B cell (primary cell): Measurements from ENCODE around the gene PERCC1.

Experiments used
- EZH2 ChIP-seq: IDR thresholded peaks from 2 replicates; pipeline ENCODE4 v1.6.1; 2012; ENCODE audit warnings: borderline replicate concordance, low read depth, mild to moderate bottlenecking, moderate library complexity, low read length; ENCODE audit not compliant: insufficient read depth, poor library complexity, severe bottlenecking
- TF ChIP-seq, protein P1 (sequence below): fragments of 200-600 bp; IDR thresholded peaks from one replicate; pipeline ENCODE4 v1.8.0; 2022; ENCODE audit warnings: antibody characterized with exemption, mild to moderate bottlenecking

DNA sequence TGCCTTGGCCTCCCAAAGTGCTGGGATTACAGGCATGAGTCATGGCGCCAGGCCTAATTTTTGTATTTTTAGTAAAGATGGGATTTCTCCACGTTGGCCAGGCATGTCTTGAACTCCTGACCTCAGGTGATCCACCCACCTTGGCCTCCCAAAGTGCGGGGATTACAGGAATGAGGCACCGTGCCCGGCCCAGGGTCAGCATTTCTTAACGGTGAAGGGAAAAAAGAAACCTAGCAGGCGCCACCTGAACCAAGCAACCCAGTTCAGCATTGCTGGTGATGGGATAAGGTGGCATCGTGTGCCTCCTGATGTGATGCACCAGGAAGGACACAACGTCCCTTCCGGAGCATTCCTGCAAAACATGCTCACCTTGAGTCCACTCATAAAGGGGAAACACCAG lies 46.2 kb downstream of the PERCC1 start:
- TF ChIP-seq, protein P1, sequence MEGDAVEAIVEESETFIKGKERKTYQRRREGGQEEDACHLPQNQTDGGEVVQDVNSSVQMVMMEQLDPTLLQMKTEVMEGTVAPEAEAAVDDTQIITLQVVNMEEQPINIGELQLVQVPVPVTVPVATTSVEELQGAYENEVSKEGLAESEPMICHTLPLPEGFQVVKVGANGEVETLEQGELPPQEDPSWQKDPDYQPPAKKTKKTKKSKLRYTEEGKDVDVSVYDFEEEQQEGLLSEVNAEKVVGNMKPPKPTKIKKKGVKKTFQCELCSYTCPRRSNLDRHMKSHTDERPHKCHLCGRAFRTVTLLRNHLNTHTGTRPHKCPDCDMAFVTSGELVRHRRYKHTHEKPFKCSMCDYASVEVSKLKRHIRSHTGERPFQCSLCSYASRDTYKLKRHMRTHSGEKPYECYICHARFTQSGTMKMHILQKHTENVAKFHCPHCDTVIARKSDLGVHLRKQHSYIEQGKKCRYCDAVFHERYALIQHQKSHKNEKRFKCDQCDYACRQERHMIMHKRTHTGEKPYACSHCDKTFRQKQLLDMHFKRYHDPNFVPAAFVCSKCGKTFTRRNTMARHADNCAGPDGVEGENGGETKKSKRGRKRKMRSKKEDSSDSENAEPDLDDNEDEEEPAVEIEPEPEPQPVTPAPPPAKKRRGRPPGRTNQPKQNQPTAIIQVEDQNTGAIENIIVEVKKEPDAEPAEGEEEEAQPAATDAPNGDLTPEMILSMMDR = no peak
- TF ChIP-seq EZH2 = no peak
